Measurements from ENCODE around the gene TGM1. TPM values are rescaled to one million over a fixed set of nuclear protein-coding genes. Genes with fewer than 3 reads are reported as not detected.
"Not testable (repeated sequence)": the region's sequence is repeated elsewhere in the genome, so short reads cannot be mapped to it uniquely, and the experiment has no call there.

The TGM1 gene
- total RNA-seq, 4 donors from 2014 or later, result 1.2 to 11.3 (median 5.9) TPM

- no peak for DNase-seq
- Histone ChIP-seq H3K4me3 (no peak overlapping the region), H3K9me3 (no peaks in the 10 kb centered on the region), H3K27me3 (no peaks in the 10 kb centered on the region), H3K27ac (no peak overlapping the region), H3K4me1 (peaks cover 0 to 6% (median under 1%) of the 10 kb centered on the region in 4 donors), H3K36me3 (peaks cover 0 to 4% (median 0%) of the 10 kb centered on the region in 3 donors)
- TF ChIP-seq POLR2A (IDR thresholded peaks at IDR 0.05) (no peak), CTCF (IDR thresholded peaks at IDR 0.05) (no peak)
Measured at GRCh38 chr14:24219521-24219920, 43.5 kb downstream of the TGM1 start.

- no peak for DNase-seq
- Histone ChIP-seq H3K4me3 (no peak overlapping the region), H3K27ac (no peak overlapping the region), H3K4me1 (peaks cover 0 to 6% (median 3%) of the 10 kb centered on the region in 4 donors), H3K36me3 (peaks cover 0 to 4% (median 0%) of the 10 kb centered on the region in 3 donors), H3K27me3 (no peaks in the 10 kb centered on the region), H3K9me3 (no peaks in the 10 kb centered on the region)
- TF ChIP-seq CTCF (IDR thresholded peaks at IDR 0.05) (no peak), POLR2A (IDR thresholded peaks at IDR 0.05) (no peak)
Measured at GRCh38 chr14:24219080-24219479, 43.9 kb downstream of the TGM1 start.

- H3K27me3 ChIP-seq, H3K27ac ChIP-seq, H3K9me3 ChIP-seq, DNase-seq, H3K36me3 ChIP-seq, H3K4me3 ChIP-seq: not testable (repeated sequence)
- H3K4me1 ChIP-seq, result peaks cover 0 to 20% (median 3%) of the 10 kb centered on the region in 4 donors
Measured at GRCh38 chr14:24216876-24217275, 46.1 kb downstream of the TGM1 start.

GRCh38 chr14:24216345-24216699 lies 46.7 kb downstream of the TGM1 start:
- DNase-seq, result no peak
- Histone ChIP-seq H3K27me3 (no peaks in the 10 kb centered on the region), H3K36me3 (peaks cover 0 to 7% (median 0%) of the 10 kb centered on the region in 3 donors), H3K4me1 (peaks cover 0 to 22% (median 3%) of the 10 kb centered on the region in 4 donors), H3K27ac (peak overlapping the region; percentile 89 to 97 (median 94)), H3K4me3 (peak overlapping the region in 3 of 4 donors; percentile 62 to 90 (median 73)), H3K9me3 (no peaks in the 10 kb centered on the region)
- TF ChIP-seq POLR2A (IDR thresholded peaks at IDR 0.05), result no peak
- no peak for TF ChIP-seq CTCF (IDR thresholded peaks at IDR 0.05)

GRCh38 chr14:24215495-24216344 lies 47.3 kb downstream of the TGM1 start, which contains the start of gene MDP1:
MDP1 (minus strand) TSS chr14:24216066; CDS start chr14:24215955, 111 bp downstream.
- H3K27ac ChIP-seq, result peak within 1 kb of the TSS; percentile 89 to 97 (median 94)
- H3K27me3 ChIP-seq, result no peaks in the 10 kb centered on the region
- peaks cover 0 to 12% (median 0%) of the 10 kb centered on the region in 3 donors for H3K36me3 ChIP-seq
- DNase-seq, result peak; percentile 84 to 94 (median 89)
- TF ChIP-seq CTCF (IDR thresholded peaks at IDR 0.05) (peak; percentile 26 to 69 (median 56)), POLR2A (IDR thresholded peaks at IDR 0.05) (peak; percentile 67 to 76)
- peaks cover 0 to 22% (median 3%) of the 10 kb centered on the region in 4 donors for H3K4me1 ChIP-seq
- peak within 1 kb of the TSS; percentile 62 to 90 (median 69) for H3K4me3 ChIP-seq
- no peaks in the 10 kb centered on the region for H3K9me3 ChIP-seq

Measured in Peyer's patch (tissue), 4 donors.